NCI-H510A (cell line): ENCODE measurements around the gene CTNNBL1.
"Not testable (repeated sequence)": the region's sequence is repeated elsewhere in the genome, so short reads cannot be mapped to it uniquely, and the experiment has no call there.

Source experiments
- DNase-seq: peaks from one replicate; lab custom pipeline; 2025; lab: John Stamatoyannopoulos, UW

Gene CTNNBL1

DNA sequence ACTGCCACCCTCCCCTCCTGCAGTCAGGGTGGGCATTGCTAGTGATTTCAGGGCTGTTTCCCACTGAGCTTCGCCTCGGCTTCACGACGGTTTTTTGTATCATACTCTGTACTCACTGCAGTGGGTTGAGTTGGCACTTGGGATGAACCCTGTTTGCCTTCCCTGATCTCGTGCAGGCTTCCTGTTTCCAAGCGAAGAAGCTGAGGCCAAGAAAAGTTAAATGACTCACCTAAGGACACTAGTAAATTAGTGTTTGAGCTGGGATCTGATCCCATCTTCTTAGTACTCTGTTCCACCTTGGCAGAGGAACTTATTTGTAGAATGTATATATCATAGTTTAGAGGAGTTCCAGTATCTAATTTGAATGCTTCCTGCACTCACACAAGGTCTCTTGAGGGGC, 158.8 kb downstream of the CTNNBL1 start:
- DNase-seq = no peak

DNA sequence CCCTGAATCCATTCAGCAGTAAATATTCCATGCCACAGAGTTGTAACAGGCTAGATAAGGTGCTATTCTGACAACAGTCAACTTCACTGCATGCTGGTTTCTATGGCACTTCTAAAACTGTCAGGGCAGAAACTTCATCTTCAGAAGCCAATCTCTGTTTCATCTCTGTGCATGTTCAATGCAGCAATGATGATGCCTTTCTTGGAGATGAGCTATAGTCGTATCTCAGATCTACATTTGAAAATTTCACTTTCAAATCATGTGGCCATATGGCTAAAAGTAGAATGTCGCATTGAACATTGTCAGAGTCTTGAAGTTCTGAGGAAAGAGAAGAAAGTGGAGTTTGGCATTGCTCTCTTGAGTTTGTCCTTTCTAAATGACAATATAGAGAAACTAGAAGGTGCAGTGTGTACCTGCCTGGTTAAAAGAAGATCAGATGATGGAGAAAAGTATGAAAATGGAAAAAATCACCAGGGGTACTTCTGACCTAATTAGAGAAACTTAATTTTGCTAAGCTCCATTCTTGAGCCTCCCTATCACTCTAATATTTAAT, 160.1 kb downstream of the CTNNBL1 start:
- no peak for DNase-seq

DNA sequence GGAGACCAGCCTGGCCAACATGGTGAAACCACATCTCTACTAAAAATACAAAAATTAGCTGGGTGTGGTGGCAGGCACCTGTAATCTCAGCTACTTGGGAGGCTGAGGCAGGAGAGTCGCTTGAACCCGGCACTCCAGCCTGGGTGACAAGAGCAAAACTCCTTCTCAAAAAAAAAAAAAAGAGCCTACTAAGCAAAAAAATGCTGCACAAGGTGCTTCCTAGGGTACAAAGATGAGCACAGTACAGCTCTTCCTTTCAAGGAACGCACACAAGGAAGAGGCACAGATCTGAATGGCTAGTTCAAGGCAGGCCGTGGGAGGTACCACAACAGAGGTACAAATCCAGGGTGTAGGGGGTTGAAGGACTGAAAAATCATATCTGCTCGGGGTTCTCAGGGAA, 162.2 kb downstream of the CTNNBL1 start:
- DNase-seq = not testable (repeated sequence)

DNA sequence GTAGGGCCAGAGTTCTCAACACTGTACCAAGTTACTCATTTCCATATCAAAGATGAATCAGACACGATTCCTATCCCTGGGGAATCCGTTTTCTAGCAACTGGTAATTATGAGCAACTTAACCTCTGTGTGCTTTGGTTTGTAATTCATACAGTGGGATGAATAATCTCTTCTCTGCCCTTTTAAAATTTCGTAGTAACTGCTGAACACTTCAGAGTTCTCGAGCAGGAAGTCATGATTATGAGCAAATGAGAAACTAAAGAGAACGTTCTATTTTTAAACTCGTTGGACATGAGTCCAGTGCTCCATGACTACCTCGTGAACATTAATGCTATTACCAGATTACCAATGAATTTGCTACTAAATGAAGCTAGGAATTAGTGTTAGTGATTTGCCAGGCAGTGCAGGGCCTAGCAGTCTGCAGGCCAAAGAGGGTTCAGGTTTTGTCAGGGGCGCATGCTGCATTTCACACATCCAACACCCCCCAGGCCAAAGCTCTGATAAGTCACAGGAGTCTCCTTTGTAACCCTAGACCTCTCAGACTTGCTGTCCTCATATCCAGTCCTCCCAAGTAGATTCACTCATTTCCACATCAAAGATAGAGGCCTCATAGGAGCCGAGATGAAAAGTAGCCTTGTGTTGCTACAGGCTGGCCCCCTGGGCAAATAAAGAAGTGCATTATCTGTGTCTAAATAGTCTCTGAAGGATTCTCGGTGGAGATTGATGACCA, 163.3 kb downstream of the CTNNBL1 start:
- DNase-seq = no peak

DNA sequence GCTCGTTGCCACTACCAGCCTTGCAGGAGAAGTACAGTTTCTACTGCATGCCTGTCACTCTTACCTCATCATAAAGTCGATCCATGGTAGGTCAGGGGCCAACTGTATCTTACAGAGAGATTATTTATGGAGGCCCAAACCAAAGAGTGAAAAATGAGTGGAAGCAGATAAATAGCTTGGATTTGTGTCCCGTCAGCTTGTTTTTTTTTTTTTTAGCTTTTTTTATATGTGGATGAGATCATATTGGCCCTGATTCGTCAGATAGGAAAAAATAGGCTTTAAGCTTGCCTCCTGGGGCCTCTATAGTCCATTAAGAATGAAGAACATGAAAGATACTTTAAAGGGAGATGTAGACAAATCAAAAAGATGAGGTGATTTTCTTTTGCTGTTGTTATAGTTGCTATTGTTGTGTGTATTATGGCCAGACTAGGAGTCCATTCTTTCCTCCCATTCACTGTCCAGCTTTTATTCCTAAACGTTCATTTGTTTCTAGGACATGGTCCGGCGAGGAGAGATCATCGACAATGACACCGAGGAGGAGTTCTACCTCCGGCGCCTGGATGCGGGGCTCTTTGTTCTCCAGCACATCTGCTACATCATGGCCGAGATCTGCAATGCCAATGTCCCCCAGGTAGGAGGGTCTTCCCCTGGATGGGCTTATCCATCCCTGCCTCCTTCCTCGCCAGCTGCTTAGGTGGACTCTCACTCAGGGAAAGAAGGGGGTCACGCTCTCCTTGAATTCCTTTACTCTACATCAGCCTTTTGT, 165.8 kb downstream of the CTNNBL1 start:
- no peak for DNase-seq

DNA sequence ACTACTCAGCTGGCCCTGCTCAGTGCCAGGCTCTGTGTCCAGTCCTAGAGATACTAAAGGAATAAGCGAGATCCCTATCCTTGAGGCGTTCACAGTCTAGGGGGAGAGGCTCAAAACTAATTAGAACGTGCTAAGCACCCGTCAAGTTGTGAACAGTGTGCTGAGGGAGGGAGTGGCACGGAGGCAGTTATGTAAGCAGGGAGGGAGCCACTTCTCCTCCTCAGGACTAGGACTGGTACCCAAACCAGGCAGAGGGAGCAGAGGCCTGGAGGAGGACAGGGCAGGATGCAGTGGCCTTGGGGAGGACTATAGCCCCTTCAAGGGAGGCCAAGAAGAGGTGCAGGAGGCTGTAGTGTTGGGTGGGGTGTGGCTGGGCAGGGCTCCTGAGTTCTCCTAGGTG, 169.5 kb downstream of the CTNNBL1 start:
- no peak for DNase-seq

DNA sequence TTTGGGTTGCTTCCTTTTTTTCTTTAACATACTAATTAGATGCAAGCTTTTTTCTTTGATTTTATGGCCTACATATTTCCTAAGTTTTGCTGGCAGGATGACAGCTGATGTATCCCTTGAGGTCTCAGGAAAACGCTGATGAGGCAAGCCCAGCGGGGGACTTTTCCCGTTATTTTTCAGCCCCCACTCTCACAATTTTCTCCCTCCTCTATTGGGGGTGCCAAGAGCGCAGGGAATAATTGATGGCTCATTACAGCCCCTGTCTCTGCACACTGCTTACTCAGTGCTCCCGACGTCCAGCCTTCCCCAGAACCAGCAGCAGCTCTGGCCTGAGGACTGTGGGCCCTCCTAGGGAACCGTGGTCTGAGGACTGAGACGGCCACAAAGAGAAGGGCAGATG, 170.5 kb downstream of the CTNNBL1 start:
- DNase-seq = no peak

DNA sequence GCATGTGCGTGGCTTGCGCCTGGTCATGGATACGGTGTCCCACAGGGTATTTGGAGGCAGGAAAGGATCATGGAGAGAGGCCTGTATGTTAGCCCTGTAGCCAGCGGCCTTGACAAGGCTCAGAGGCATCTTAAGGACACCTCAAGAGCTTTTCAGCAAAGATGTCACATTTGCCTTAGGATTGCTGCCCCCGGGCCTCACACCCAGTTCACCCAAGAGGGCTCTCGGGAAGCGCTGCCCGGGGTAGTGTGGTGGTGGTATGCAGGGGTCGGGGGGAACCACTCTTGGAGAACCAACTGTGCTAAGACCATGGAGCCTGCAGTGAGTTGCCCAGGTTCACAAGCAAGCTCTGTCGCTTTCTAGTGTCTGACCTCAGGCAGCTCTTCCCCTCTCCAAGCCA, 172.2 kb downstream of the CTNNBL1 start:
- DNase-seq = no peak

DNA sequence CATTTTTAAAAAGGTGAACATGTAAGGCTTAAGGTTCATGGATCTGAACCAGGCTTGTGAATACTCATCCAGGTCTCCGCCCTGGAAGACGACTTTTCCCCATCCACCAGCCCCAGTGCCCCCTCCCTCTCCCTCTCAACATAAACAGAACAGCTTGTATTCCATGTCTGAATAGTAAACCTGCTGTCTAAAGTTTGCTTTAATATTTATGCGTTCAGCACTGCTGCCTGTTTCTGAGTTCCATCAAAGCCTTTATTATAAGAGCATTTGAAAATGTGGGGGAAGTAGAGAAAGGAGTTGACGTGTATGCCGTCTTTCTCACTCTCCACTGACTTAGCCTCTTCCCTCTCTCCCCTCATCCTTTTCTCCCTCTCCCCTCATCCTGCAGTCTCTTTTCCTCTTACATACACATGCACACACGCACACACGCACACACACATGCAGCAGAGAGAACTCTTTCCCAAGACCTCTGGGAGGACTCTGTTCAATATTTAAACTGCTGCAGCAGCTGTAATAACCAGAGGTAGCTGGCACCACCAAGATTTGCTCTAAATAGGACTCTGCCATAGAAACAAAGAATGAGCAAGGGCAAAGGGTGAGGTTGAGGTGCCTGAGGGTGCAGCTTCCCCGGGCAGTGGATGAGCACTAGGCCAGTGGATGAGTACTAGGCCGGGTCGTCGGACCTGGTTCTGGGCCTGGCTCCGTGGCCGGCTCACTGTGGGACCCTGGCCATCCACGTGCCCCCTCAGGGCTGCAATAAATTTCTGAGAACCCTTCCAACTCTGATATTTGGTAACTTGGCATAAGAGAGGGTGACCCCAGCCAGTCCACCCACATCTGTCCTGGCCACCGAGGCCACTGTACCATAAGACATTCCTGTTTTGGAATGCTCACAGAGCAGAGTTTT, 173.7 kb downstream of the CTNNBL1 start:
- no peak for DNase-seq

DNA sequence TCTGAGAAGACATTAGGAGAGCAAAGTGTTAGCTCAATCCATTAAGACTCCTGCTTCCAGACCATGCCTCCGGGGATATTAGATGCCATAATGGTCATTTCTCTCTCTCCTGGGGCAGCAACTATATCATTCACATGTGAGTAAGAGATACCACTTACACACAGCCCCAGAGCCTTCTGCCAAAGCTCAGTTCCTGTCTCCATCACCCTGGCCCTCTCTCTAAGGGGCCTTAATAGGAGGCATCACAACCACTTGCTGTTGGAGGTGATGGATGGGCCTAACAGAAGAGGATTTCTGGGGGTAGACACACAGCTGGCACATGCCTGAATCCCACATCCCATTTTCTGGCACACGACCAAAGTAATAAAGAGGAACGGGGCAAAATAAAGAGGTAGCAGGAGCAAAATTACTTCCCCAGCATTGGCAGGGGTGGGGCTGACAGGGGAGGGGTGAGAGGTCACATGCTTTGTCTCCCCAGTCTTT, 175.1 kb downstream of the CTNNBL1 start:
- DNase-seq = no peak

DNA sequence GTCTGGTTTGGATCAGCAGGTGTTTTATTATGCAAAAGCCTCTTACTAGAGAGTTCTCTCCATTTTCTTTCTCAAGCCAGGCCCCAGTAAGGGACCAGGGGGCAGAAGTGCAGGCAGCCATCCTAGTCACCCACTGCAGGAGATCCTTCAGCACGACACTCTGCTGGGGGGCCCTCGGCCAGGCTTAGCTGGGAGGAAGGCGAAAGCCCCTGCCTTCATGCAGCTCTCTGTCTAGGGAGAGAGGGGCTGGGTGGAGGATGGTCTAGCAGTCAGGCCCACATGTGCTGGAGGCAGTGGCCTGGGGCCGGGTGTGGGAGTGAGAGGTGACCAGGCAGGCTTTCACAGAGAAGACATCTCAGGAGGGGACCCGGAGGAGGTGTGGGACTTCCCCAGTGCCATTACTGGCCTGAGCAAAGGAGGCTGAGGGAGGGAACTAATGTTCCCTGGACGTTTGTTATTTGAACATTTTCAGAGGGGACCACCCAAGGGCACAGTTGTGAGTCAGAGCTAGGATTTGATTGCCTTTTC, 175.6 kb downstream of the CTNNBL1 start:
- no peak for DNase-seq

DNA sequence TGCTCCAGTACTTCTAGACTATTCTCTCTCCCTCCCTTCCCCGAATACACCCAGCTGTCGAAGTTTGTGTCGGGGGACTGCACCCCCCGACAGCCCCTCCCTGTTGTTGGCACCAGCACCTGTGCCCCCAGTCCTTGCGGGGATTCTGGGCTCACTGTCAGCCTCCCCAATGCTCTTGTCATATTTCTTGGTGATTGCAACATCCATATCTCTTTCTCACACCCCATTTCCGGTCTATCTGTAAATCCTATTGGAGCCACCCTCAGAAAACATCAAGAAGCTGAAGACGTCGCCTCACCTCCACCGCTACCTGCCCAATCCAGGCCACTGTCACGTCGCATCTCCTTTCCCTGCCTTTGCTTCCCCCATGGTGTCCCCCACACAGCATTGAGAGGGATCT, 176.5 kb downstream of the CTNNBL1 start:
- DNase-seq = no peak

DNA sequence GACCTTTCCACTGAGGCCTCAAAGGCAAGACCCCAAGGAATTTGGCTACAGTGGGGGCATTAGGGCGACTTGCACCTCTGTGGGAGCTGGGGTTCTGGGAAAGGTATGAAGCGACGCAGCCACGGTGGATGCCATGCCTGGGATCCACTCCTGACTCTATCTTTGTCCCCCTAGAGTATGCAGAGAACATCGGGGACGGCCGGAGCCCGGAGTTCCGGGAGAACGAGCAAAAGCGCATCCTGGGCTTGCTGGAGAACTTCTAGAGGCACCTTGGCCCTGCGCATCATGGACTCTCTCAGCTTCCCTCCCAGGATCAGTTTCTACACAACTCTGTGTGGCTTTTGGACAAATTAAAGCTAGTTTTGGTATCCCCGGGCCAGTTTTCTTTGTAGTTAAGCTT, 177.9 kb downstream of the CTNNBL1 start:
- no peak for DNase-seq

DNA sequence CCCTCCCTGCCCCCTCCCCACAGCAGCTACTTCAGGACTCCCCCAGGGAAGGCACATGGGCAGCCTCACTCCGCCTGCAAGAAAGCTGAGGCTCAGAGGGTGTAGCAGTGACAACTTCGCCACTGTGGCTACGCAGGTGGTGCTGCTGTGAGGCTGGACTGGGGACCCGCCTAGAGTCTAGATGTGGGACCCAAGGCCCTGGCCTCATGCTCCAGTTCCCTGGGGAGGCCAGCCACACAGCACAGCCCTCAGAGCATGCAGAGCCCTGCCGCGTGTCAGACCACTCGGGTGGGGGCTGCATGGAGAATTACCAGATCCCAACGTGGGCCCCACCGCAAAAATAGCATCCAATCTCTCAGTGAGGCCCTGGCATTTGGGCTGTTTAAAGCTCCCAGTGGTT, 178.3 kb downstream of the CTNNBL1 start:
- DNase-seq = no peak

DNA sequence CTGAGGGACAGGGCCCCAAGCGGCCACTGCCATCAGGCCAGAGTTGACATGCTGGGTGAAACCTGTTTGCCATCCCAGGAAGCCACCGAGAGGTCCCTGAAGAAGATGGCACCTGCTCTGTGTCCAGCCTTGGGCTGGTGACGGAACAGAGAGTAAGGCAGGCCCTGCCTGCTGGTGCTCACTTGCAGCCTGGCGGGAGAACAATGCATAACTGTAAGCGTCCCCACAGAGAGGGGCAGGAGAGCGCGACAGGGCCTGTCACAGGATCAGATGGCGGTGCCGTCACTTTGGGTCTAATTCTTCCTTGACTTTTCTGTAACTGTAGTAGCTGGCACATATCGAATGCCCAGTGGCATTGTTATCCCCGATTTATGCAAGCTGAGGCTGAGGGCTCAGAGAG, 180.1 kb downstream of the CTNNBL1 start:
- DNase-seq = no peak

DNA sequence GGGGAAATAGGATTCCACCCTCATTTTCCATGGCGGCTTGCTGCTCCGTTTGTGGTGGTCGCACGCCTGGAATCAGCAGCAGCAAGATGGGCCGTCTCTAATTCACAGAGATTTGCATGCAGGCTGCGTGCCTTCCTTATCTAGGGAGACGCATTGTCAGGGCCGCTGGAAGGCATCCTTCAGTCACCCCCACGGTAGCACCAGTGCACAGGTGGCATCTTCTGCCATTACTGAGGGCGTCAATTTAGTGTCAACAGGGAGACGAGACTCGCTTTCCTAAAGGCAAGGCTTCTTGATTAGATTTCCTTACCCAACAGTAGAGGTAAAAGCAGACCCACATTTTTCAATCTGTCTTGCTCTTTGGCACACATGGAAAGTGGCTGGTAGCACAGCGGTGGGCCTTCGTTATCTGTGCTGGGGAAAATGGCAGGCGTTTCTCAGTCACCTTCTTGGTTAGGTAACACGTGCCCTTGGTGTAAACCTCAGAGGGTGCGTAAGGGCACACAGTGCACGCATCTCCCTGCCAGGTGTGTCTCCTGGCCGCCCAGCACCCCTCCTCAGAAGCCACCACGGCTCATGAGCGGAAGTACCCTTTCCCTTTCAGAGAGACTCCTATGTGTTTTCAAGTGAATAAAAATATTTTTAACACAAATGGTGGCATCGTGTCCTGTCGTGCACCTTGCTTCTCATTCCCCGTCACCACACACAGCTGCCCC, 181.8 kb downstream of the CTNNBL1 start:
- DNase-seq = no peak

DNA sequence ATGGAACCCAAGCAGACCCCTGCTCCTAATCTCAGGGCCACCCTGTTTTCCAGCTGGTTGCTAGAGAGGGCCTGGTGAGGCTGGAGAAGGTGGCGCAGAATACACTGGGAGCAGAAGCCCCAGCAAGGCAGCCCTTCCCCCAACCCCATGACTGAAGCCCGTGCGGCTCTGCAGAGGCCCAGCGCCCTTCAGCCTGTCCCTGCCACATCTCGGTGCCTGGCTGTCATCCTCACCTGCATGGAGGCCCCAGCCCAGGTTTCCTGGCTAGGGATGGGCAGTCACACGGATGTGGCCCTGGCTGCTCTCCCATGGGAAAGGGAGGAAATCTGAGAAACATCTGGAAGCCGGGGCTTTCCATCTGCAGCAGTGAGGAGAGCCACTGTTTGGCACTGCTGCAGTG, 183.0 kb downstream of the CTNNBL1 start:
- no peak for DNase-seq

DNA sequence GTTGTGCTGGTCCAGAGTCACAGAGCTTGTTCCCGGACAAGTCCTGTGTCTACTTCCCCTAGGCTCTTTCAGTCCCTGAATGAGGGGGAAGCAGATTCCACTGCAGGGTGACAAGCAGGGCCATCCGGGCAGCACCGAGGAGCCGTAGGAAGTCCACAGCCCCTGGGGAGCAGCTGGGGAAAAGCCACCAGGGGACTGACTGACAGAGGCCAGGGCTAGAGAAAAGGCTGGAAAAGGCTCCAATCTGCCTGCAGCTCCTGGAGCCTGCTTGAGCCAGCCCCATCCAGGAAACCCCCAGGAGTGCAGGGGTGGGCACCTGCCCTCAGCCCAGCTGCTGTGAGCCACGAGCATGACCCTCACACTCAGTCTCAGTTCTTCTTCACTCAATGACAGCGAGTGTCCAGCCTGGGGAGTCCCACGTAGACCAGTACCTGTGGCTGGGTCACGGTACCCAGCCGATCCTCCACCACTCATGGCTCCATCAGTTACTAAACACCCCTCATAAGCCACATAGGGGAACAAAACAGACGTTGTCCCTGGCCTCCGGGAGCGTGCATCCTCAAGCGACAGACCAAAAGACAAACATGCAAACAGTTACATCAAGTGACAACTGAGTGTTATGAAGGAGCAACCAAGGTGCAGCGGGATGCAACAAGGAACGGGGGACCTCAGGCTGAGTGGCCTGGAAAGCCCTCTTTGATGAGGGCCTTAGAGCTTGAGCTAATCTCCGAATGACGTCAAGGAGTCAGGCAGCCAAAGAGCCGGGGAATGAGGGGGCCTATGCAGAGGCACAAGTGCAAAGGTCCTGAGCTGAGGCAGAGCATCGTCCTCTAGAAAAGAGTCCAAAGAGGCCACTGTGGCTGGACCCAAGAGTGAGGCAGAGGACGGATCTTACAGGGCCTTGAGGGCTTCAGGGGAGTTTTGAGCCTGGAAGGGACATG, 184.3 kb downstream of the CTNNBL1 start:
- DNase-seq = no peak

DNA sequence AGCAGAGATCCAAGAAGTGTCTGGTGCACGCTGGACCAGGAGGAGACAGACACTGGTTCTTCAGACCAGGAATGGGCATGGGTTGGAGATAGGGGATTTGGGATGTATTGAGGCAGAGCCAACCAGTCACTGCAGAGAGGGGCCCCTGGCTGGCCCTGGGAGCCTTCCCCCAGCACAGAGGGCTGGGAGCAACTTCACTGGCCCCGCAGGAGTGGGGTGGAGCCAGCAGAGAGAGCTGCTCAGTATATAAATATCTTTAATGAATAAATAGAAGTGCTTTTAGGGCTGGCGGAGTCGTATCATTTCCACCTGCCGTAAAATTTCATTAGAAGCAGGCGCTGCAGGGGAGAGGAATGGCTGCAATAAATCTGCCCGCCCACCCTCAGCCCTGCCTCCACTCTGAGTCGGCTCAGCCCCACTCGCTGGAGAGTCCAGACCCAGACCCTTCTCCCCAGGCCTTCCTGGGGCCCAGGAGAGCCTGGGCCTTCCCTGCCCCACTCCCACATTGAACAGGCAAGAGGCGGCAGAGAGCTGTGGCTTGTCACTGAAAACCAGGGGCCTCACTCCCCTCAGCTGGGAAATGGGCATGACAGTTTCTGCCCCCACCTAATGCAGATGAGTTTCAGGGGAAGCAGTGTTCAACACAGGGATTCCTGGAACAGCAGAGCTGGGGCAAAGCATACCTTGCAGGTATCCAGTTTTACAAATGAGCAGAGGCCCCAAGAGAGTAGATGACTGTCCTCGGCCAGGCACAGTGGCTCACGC, 185.2 kb downstream of the CTNNBL1 start:
- DNase-seq = no peak
